GM12878 (cell line): Measurements from ENCODE around the gene SHF. TPM values are rescaled to one million over a fixed set of nuclear protein-coding genes. Genes with fewer than 3 reads are reported as not detected.
A peak's percentile ranks its signal among the peaks of the same experiment; 100 is the strongest.

Experiments
- BACH1 ChIP-seq: fragments of 450-650 bp; IDR thresholded peaks from 2 replicates; pipeline ENCODE4 v1.6.1; 2017; ENCODE audit warnings: mild to moderate bottlenecking, borderline replicate concordance
- BMI1 ChIP-seq: fragments of 450-650 bp; IDR thresholded peaks from 2 replicates; pipeline ENCODE4 v1.6.1; 2016; ENCODE audit warnings: mild to moderate bottlenecking, moderate library complexity, borderline replicate concordance
- E4F1 ChIP-seq: fragments of 450-650 bp; IDR thresholded peaks from 2 replicates; pipeline ENCODE4 v1.6.1; 2018; ENCODE audit warnings: borderline replicate concordance, mild to moderate bottlenecking; ENCODE audit not compliant: partially characterized antibody
- EGR1 ChIP-seq, 2 experiments: IDR thresholded peaks; 1 replicate in 1 of 2; 2 replicates in 1 of 2; pipeline ENCODE4 v1.6.1; 2011 to 2012; ENCODE audit warnings: low read depth in 2 of 2, low read length in 2 of 2, borderline replicate concordance in 1 of 2, mild to moderate bottlenecking in 1 of 2, moderate library complexity in 1 of 2
- HDAC2 ChIP-seq: fragments of 200-600 bp; sonication (generic); IDR thresholded peaks from 2 replicates; pipeline ENCODE4 v1.6.1; 2017
- HDGF ChIP-seq: fragments of 450-650 bp; IDR thresholded peaks from 2 replicates; pipeline ENCODE4 v1.6.1; 2016; ENCODE audit warnings: antibody characterized with exemption
- KDM1A ChIP-seq: fragments of 200-600 bp; sonication (generic); IDR thresholded peaks from 2 replicates; pipeline ENCODE4 v1.6.1; 2016; ENCODE audit warnings: borderline replicate concordance
- MEF2A ChIP-seq: IDR thresholded peaks from 2 replicates; pipeline ENCODE4 v1.6.1; 2011; ENCODE audit warnings: low read depth, mild to moderate bottlenecking, low read length, moderate library complexity; ENCODE audit not compliant: insufficient read depth
- MXI1 ChIP-seq: fragments of 150-350 bp; IDR thresholded peaks from 2 replicates; pipeline ENCODE4 v1.6.1; 2011; ENCODE audit warnings: low read depth, mild to moderate bottlenecking, inconsistent platforms, low read length, improper control_type of control experiment
- MYB ChIP-seq: fragments of 150-350 bp; IDR thresholded peaks from 2 replicates; pipeline ENCODE4 v1.6.1; 2014; ENCODE audit warnings: mild to moderate bottlenecking, low read depth, low read length, borderline replicate concordance
- NBN ChIP-seq: fragments of 450-650 bp; IDR thresholded peaks from 2 replicates; pipeline ENCODE4 v1.6.1; 2016
- NR2C1 ChIP-seq: fragments of 450-650 bp; IDR thresholded peaks from 2 replicates; pipeline ENCODE4 v1.6.1; 2017; ENCODE audit warnings: antibody characterized with exemption, mild to moderate bottlenecking, moderate library complexity
- PAX5 ChIP-seq: IDR thresholded peaks from 2 replicates; pipeline ENCODE4 v1.6.1; 2011; ENCODE audit warnings: low read depth, low read length, borderline replicate concordance
- RBBP5 ChIP-seq: fragments of 200-600 bp; sonication (generic); conservative IDR thresholded peaks from 2 replicates; pipeline ENCODE4 v1.6.1; 2016
- SMAD5 ChIP-seq: IDR thresholded peaks from 2 replicates; pipeline ENCODE4 v1.6.1; 2016; ENCODE audit warnings: antibody characterized with exemption, low read depth
- SREBF1 ChIP-seq: IDR thresholded peaks from 2 replicates; pipeline ENCODE4 v1.6.1; 2012; ENCODE audit warnings: mild to moderate bottlenecking, low read length
- SRF ChIP-seq, 2 experiments: IDR thresholded peaks; 2 replicates each; pipeline ENCODE4 v1.6.1; 2011; ENCODE audit warnings: low read depth in 2 of 2, low read length in 2 of 2, mild to moderate bottlenecking in 1 of 2, moderate library complexity in 1 of 2
- TARDBP ChIP-seq: IDR thresholded peaks from 2 replicates; pipeline ENCODE4 v1.6.1; 2016; ENCODE audit warnings: borderline replicate concordance
- TCF7 ChIP-seq: IDR thresholded peaks from 2 replicates; pipeline ENCODE4 v1.6.1; 2014; ENCODE audit warnings: antibody characterized with exemption, borderline replicate concordance
- ZBTB11 ChIP-seq: fragments of 450-650 bp; formaldehyde crosslinking; IDR thresholded peaks from 2 replicates; pipeline ENCODE4 v1.5.0; 2022; ENCODE audit warnings: mild to moderate bottlenecking, missing genetic modification characterization
- ZBTB4 ChIP-seq: fragments of 450-650 bp; formaldehyde crosslinking; IDR thresholded peaks from 2 replicates; pipeline ENCODE4 v1.4.0; 2022; ENCODE audit warnings: mild to moderate bottlenecking, moderate library complexity
- ZSCAN29 ChIP-seq: fragments of 450-650 bp; IDR thresholded peaks from 2 replicates; pipeline ENCODE4 v1.6.1; 2017; ENCODE audit warnings: mild to moderate bottlenecking, moderate library complexity
- ZZZ3 ChIP-seq: IDR thresholded peaks from 2 replicates; pipeline ENCODE4 v1.6.1; 2011; ENCODE audit warnings: low read depth; ENCODE audit not compliant: control insufficient read depth, insufficient read length
- polyA plus RNA-seq, 11 experiments: library from polyadenylated mRNA; depleted of rRNA in 4 of 11; unstranded in 6 of 11; stranded (reverse) in 5 of 11; fragments of >200 nt; fragmentation: Nextera tagmentation in 4 of 11; fragmentation: Illumina TruSeq in 1 of 11; extraction: Ambion mirVana in 4 of 11; extraction: Trizol in 1 of 11; gene quantifications; 1 replicate in 1 of 11; 2 replicates in 10 of 11; pipeline versions ENCODE4 v1.2.1 to v1.2.3, GENCODE V29; 2011 to 2016; ENCODE audit warnings: inconsistent platforms in 2 of 11, missing spikeins in 2 of 11, low read depth in 1 of 11
- total RNA-seq, 4 experiments: library from RNA; depleted of rRNA in 3 of 4; stranded (reverse); fragments of >200 nt in 3 of 4; fragmentation: Illumina TruSeq in 1 of 4; extraction: Trizol in 1 of 4; gene quantifications; 2 replicates each; pipeline versions ENCODE4 v1.2.1 to v1.2.3, GENCODE V29; 2013 to 2021

Gene SHF
- total and polyA plus RNA-seq, 10 of the 15 experiments (the other 5 are each of a cell fraction or from before 2014, with no cell fraction given) = 0.04 to 5.7 (median 1.0) TPM; not detected in 1

- TF ChIP-seq BACH1 = peak; percentile 54; the same call in 1 of the 2 replicates
- TF ChIP-seq ZBTB4 = no peak
- no peak for TF ChIP-seq RBBP5
- peak; percentile 70; the same call in 1 of the 2 replicates for TF ChIP-seq MXI1
- TF ChIP-seq SMAD5 = peak; percentile 80; the same call in 1 of the 2 replicates
- peak; percentile 90 for TF ChIP-seq NBN
- TF ChIP-seq E4F1 = no peak
- no peak for TF ChIP-seq BMI1
- no peak; the same call in 1 of the 2 replicates for TF ChIP-seq SREBF1
- TF ChIP-seq ZZZ3 = no peak
- TF ChIP-seq HDAC2 = no peak
- TF ChIP-seq EGR1 (IDR thresholded peaks at IDR 0.05; ENCODE audit: borderline replicate concordance in 1 of 2, low read depth in 2 of 2, low read length in 2 of 2) = no peak
- TF ChIP-seq SRF (IDR thresholded peaks at IDR 0.05; ENCODE audit: low read depth in 2 of 2, low read length in 2 of 2) = no peak
- TF ChIP-seq KDM1A = no peak
- no peak; the same call in 1 of the 2 replicates for TF ChIP-seq HDGF
- peak; percentile 63; the same call in 1 of the 2 replicates for TF ChIP-seq MEF2A
- no peak for TF ChIP-seq MYB
- no peak for TF ChIP-seq NR2C1
- TF ChIP-seq ZSCAN29 = peak; percentile 97
- TF ChIP-seq TARDBP = peak; percentile 96
- TF ChIP-seq PAX5 = no peak
- no peak for TF ChIP-seq ZBTB11
- TF ChIP-seq TCF7 = no peak
Observed at GRCh38 chr15:45198337-45199135, 10.8 kb upstream of the SHF start (continued).
